NCI-H2196 (cell line): ENCODE results near the gene MUC13.

Experiments used
- DNase-seq: peaks from one replicate; lab custom pipeline; 2025; ENCODE audit not compliant: unreplicated experiment; lab: John Stamatoyannopoulos, UW

MUC13 gene

DNA sequence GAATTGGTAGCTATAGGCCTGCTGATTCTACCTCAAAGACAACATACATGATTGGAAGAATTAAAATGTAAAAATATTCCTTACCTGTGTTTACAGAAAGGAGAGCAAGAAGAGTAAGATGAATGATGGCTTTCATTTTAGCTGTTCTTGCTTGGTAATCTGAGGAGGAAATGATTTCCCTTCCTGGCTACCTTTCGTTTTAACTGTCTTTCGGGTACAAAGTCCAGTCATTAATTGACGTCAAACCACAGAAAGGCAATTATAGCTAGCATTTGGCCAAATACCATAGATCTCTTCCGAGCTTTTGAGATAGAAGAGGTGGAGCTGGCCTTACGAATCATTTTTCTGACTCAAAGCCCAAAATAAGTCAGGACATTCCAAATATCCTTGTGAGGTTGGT is at the start of gene MUC13:
Gene MUC13 (minus strand): TSS at position 175 of the 400 bp plus-strand sequence. CDS start 39 bp downstream, at position 136.
- no peak for DNase-seq

DNA sequence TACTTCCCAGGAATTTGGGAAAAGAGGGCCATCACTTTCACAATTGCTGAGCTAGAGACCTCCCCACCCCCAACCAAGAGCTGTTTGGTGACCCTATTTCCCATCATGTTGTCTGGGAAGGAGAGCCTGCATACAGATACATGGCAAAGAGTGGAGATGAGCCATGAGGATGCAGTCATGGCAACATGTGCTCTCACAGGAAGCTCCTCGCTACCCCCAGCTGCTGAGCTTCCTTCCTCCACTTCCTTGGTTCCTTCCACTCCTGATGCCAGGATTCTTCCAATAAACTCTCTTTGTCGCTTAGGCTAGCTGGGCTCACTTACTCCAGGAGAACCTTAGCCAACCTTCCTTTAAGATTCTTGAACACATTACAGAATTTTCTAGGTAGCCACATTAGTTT is 48.3 kb upstream of the MUC13 start:
- DNase-seq = no peak

DNA sequence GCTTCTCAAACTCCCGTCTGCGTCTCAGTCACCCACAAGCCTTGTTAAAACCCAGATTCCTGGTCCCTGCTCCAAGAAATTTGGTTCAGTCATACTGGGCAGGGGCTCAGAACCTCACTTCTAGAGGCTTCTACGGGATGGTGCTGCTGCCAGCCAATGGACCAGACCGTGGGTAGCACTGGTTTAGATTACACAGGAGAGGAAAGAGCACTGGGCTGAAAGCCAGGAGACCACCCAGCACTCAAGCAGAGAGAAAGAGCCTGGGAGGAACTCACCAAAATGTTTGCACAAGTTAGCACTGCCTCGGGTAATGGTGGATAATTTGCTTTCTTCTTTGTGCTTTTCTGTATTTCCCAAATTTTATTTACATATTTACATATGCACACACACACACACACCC is 46.9 kb upstream of the MUC13 start:
- DNase-seq = no peak

DNA sequence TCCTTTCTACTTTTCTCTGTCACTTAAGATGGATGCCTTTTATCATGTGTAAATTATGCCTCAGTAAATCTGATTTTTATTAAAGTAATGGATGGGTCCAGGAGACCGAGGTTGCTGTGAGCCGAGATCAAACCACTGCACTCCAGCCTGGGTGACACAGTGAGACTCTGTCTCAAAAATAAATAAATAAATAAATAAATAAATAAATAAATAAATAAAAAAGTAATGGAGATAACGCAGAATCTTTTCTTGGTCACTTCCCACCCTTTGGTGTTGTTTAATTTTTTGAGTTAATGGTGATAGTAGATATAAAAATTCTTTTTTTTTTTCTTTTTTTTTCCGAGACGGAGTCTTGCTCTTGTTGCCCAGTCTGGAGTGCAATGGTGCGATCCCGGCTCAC is 44.1 kb upstream of the MUC13 start:
- DNase-seq = no peak

DNA sequence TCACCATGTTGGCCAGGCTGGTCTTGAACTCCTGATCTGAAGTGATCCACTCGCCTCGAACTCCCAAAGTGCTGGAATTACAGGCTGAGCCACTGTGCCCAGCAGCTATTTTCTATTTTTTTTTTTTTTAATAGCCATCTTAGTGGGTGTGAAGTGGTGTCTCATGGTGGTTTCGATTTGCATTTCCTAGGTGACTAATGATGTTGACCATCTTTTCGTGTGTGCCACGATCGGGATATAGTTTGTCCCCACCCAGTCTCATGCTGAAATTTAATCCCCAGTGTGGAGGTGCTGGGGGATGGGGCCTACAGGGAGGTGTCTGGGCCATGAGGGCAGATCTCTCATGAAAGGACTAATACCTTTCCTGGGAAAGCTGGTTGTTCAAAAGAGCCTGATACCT is 41.8 kb upstream of the MUC13 start:
- no peak for DNase-seq

- DNase-seq = no peak
These were observed 40.1 kb upstream of the MUC13 start for GRCh38 chr3:124974691-124975090.

DNA sequence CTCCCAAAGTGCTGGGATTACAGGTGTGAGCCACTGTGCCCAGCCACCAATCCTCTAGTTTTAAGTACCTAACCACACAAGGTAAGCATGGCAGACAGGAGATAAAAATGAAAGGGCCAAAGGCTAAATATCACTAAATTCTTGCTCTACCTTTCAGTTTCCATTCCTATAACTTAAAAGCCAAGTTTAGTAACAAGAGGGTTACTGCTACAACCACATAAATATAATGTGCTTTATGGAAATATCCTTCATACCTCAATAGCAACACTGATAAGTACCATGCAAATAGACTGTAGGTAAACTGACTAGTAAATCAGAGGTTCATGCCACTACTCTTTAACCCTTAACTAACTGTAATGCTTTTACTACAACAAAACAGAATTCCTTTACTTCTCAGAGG is 38.7 kb upstream of the MUC13 start:
- no peak for DNase-seq

DNA sequence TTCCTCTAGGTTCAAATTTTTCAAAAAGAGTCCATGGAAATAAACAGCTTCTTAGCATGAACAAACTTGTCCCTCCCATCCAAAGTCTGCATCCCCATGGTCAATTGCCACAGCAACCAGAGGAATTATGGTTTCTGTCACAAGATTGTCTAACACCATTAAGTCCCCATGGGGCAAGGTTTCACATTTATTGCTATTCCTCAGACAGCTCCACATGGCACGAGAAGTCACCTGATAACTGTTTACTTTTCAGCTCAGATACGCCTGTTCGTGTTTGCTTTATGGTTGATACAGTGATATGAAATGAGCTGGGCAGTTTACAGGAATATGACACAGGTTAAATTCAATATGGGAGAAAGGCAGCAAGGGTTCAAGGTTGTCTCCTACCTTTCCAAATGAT is 37.9 kb upstream of the MUC13 start:
- DNase-seq = peak; percentile 37

GRCh38 chr3:124969963-124970722 is 35.6 kb upstream of the MUC13 start:
- no peak for DNase-seq

GRCh38 chr3:124969190-124969589 is 34.6 kb upstream of the MUC13 start:
- no peak for DNase-seq

GRCh38 chr3:124967964-124968363 is 33.4 kb upstream of the MUC13 start:
- no peak for DNase-seq

GRCh38 chr3:124966521-124967445 is 32.2 kb upstream of the MUC13 start:
- no peak for DNase-seq

- DNase-seq = peak; percentile 31
These were observed 30.9 kb upstream of the MUC13 start for GRCh38 chr3:124965413-124965812.

DNA sequence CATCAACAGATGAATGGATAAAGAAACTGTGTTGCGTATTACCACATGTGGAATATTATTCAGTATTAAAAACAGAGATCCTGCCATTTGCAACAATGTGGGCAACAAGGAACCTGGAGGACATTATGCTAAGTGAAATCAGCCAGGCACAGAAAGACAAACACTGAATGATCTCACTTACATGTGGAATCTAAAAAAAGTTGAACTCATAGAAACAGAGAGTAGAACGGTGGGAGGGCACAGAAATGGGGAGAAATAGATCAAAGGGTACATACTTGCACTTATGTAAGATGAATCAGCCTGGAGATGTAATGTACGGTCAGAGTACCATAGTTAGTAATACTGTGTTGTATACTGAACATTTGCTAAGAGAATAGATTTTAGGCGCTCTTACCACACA is 29.8 kb upstream of the MUC13 start:
- no peak for DNase-seq

- DNase-seq = no peak
These were observed 29.2 kb upstream of the MUC13 start for GRCh38 chr3:124963755-124964154.

DNA sequence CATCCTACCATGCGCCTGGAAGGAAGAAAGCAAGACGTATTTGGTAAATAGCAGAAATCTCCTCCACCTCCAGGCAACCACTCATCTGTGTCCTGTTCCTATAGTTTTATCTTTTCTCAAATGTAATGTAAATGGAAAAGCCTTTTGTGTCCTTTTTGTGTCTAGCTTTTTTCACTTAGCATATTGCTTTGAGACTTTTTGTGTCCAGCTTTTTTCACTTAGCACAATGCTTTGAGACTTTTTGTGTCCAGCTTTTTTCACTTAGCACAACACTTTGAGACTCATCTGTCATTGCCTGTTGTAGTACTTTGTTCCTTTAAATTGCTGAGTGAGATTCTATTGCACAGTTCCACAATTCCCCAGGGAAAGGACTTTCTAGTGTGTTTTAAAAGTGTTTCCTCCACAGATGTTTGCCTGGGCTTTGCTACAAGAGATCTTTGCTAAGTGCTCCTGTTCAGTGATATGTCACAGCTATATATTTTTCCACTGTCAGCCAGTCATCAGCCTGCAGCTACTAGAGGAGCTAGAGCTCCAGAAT is 27.9 kb upstream of the MUC13 start:
- no peak for DNase-seq

DNA sequence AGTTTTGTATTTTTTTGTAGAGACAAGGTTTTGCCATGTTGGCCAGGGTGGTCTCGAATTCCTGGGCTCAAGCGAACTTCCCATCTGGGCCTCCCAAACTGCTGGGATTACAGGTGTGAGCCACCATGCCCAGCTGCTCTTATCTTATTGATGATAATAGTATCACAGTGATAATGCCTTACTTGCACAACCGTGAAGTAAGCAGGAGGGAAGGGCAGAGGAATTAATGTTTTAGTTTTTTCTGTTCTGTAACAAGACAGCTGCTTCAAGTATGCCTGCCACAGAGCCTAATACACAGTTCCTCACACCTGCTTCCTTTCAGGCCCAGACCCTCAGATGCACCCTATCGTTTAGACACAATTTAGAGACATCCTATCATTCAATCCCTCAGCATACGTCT is 26.1 kb upstream of the MUC13 start:
- DNase-seq = no peak

DNA sequence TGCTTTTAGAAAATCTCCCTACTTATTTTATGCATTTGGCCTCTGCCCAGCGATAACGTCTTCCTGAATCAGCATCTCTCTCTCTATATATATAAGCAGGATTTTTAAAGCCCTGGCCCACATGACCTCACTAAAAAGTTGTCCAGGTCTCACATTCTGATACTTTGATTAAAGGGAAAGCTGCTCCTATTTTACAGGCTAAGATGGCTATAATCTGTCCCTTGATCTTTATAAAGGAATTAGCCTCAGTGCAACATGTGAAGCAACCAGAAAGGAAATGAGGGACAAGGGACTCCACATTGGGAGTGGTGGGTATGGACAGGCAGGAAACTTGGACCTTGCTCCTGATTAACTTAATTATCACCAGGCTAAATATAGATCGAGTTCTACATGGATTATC is 25.6 kb upstream of the MUC13 start:
- no peak for DNase-seq

DNA sequence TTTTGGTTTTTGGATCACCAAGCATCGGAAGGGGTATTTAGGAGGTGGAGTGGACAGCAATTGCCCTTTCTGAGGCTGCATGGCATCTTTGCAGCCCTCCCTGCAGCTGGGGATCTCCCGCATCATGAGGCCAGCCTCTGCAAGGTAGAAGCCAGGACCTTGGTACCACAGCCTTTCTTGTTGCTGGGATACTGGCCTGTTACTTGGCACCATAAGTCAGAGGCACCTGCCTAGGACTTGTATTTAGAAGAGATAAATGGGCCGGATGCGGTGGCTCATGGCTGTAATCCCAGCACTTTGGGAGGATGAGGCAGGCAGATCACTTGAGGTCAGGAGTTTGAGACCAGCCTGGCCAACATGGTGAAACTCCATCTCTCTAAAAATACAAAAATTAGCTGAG is 23.4 kb upstream of the MUC13 start:
- peak; percentile 29 for DNase-seq

DNA sequence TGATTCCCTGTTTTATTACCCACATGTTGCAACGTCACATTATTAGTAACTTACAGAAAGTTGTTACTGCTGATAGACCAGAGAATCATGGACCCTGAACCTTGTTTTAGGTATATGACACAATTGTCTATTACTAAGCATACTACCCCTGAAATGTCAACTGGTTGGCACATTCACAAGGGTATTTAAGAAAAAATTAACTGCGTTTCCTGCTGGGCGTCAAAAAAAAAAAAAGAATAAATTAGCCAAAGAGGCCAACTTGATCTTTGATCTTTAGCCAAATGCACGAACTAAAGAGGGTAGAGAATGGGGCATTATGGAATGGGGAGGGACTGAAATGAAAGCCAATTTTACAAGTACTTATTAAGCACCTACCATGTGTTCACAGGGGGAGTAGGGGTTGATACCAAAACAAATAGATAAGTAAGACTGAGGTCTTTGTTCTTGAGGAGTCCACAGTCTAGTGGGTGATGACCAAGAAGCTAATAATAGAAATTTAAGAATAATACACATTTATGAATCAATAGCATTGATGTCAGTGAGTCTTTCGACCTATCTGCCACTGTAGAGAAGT is 17.8 kb upstream of the MUC13 start:
- DNase-seq = no peak

DNA sequence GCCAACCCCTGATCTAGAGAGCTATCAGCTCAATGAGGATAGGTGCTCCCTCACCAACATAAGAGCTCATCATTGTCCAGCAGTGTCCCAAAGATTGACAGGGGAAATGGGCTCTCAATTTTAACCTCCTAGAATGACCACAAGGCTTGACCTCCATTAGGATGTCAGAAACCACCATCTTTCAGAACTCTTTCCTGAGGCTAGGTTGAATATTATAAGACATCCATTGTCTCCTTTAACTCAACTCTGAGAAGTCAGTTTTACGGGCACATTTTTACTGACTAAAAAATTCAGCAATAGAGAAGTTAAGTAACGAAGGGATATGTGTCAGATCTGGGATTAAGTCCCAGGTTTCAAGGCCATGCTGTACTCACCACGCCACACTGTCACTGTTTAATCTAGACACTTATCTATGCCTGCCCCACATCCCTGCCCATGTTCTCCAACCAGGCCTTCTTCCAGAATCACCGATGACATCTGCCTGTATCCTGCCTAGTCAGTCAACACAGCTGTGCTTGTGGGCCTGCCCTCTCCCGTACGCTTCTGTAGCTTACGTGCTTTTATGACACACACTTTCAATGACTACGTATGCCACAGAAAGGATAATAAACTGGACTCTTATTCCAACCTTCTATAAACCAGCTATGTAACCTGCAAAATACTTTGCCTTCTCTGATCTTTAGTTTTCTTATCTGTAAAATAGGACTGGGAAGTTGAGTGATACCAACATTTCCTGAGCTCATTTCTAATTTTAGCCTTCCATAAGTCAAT is 17.1 kb upstream of the MUC13 start:
- no peak for DNase-seq
